SH-SY5Y (cell line): Measurements from ENCODE around the gene BCAN.

Experiments used
- GATA2 ChIP-seq: IDR thresholded peaks from 2 replicates; pipeline ENCODE4 v1.6.1; 2011; ENCODE audit warnings: mild to moderate bottlenecking, low read depth, low read length
- GATA3 ChIP-seq: IDR thresholded peaks from 2 replicates; pipeline ENCODE4 v1.6.1; 2011; ENCODE audit warnings: low read depth, mild to moderate bottlenecking, low read length, moderate library complexity

GRCh38 chr1:156690675-156691036 is 48.7 kb downstream of the BCAN start:
- TF ChIP-seq GATA2 (no peak), GATA3 (no peak)
